Activated CD4-positive, CD25-positive, alpha-beta regulatory T cell (primary cell): ENCODE measurements around the gene C6orf132.

Experiments
- DNase-seq, 4 experiments: peaks; one replicate each; lab custom pipeline; 2025; lab: John Stamatoyannopoulos, UW

Gene C6orf132

GRCh38 chr6:42104804-42105125 lies 37.7 kb downstream of the C6orf132 start:
- DNase-seq = no peak

- DNase-seq = peak; percentile 27 to 47 (median 36)
These were observed 38.2 kb downstream of the C6orf132 start for GRCh38 chr6:42104095-42104803.

GRCh38 chr6:42103753-42104094 lies 38.7 kb downstream of the C6orf132 start:
- no peak for DNase-seq

- no peak for DNase-seq
These were observed 39.2 kb downstream of the C6orf132 start for GRCh38 chr6:42103216-42103615.

GRCh38 chr6:42101186-42101657 lies 41.2 kb downstream of the C6orf132 start:
- DNase-seq = no peak

GRCh38 chr6:42100029-42100901 lies 42.2 kb downstream of the C6orf132 start:
- DNase-seq = no peak

- no peak for DNase-seq
These were observed 42.9 kb downstream of the C6orf132 start for GRCh38 chr6:42099340-42100028.

- DNase-seq = no peak
These were observed 46.5 kb downstream of the C6orf132 start for GRCh38 chr6:42095776-42096541.

- DNase-seq = no peak
These were observed 47.3 kb downstream of the C6orf132 start for GRCh38 chr6:42095094-42095493.

- DNase-seq = no peak
These were observed 48.7 kb downstream of the C6orf132 start for GRCh38 chr6:42093582-42094329.

GRCh38 chr6:42091718-42092023 lies 50.7 kb downstream of the C6orf132 start:
- DNase-seq = no peak

GRCh38 chr6:42090819-42091717 lies 51.4 kb downstream of the C6orf132 start:
- DNase-seq = no peak

- DNase-seq = no peak
These were observed 54.3 kb downstream of the C6orf132 start for GRCh38 chr6:42088101-42088591.

- no peak for DNase-seq
These were observed 56.1 kb downstream of the C6orf132 start for GRCh38 chr6:42086046-42087035.

GRCh38 chr6:42084889-42085288 lies 57.5 kb downstream of the C6orf132 start:
- DNase-seq = no peak

GRCh38 chr6:42083530-42083929 lies 58.9 kb downstream of the C6orf132 start:
- DNase-seq = no peak

- no peak for DNase-seq
These were observed 62.4 kb downstream of the C6orf132 start for GRCh38 chr6:42079941-42080464.

- DNase-seq = no peak
These were observed 64.0 kb downstream of the C6orf132 start for GRCh38 chr6:42078386-42078785.
